K562 (cell line): ENCODE measurements around the gene HEXIM1. TPM values are rescaled to one million over a fixed set of nuclear protein-coding genes. Genes with fewer than 3 reads are reported as not detected.
A peak's percentile ranks its signal among the peaks of the same experiment; 100 is the strongest.

Experiments used
- BACH1 ChIP-seq: fragments of 200-800 bp; sonication (Bioruptor generic); IDR thresholded peaks from 2 replicates; pipeline ENCODE4 v1.6.1; 2016; ENCODE audit warnings: missing genetic modification characterization, missing compliant biosample characterization
- CBX1 ChIP-seq: sonication (generic); IDR thresholded peaks from 2 replicates; pipeline ENCODE4 v1.6.1; 2016; ENCODE audit warnings: antibody characterized with exemption, low read depth, mild to moderate bottlenecking
- CHCHD3 ChIP-seq: fragments of 250-450 bp; sonication (Bioruptor Pico); IDR thresholded peaks from 2 replicates; pipeline ENCODE4 v2.1.2; 2022; ENCODE audit warnings: mild to moderate bottlenecking
- ELF1 ChIP-seq: fragments of 200-800 bp; sonication (Bioruptor generic); IDR thresholded peaks from 2 replicates; pipeline ENCODE4 v1.6.1; 2016; ENCODE audit warnings: missing genetic modification characterization, missing compliant biosample characterization
- MXI1 ChIP-seq: IDR thresholded peaks from 2 replicates; pipeline ENCODE4 v1.6.1; 2011; ENCODE audit warnings: low read depth, mild to moderate bottlenecking, improper control_type of control experiment, low read length
- NELFE ChIP-seq: IDR thresholded peaks from 2 replicates; pipeline ENCODE4 v1.6.1; 2011; ENCODE audit warnings: mild to moderate bottlenecking; ENCODE audit not compliant: insufficient read depth, insufficient read length
- NR3C1 ChIP-seq: sonication (generic); formaldehyde crosslinking; IDR thresholded peaks from 2 replicates; pipeline ENCODE4 v1.8.1; 2022; ENCODE audit warnings: missing genetic modification reagents
- NRF1 ChIP-seq, 2 experiments: fragments of 450-650 bp; IDR thresholded peaks in 1 of 2; conservative IDR thresholded peaks in 1 of 2; 2 replicates each; pipeline ENCODE4 v1.6.1; 2014; ENCODE audit warnings: mild to moderate bottlenecking in 2 of 2
- SMARCB1 ChIP-seq: IDR thresholded peaks from 2 replicates; pipeline ENCODE4 v1.6.1; 2011; ENCODE audit warnings: improper control_type of control experiment, low read depth; ENCODE audit not compliant: insufficient read length
- TRIM25 ChIP-seq: fragments of 450-650 bp; IDR thresholded peaks from 2 replicates; pipeline ENCODE4 v1.7.0; 2016; ENCODE audit warnings: borderline replicate concordance
- U2AF2 ChIP-seq: fragments of 200-400 bp; formaldehyde crosslinking; optimal IDR thresholded peaks from 2 replicates; pipeline ENCODE3; 2017; ENCODE audit warnings: low read depth, mild to moderate bottlenecking, low read length
- ZBTB8A ChIP-seq: fragments of 450-650 bp; IDR thresholded peaks from 2 replicates; pipeline ENCODE4 v1.6.1; 2018; ENCODE audit warnings: mild to moderate bottlenecking, moderate library complexity; ENCODE audit not compliant: partially characterized antibody
- ZC3H4 ChIP-seq: sonication (generic); formaldehyde crosslinking; IDR thresholded peaks from 2 replicates; pipeline ENCODE4 v1.9.0; 2021; ENCODE audit warnings: missing genetic modification reagents, borderline replicate concordance
- ZNF140 ChIP-seq: fragments of 250-450 bp; sonication (Bioruptor Pico); IDR thresholded peaks from 2 replicates; pipeline ENCODE4 v1.8.0; 2021; ENCODE audit warnings: moderate library complexity, mild to moderate bottlenecking, inconsistent platforms
- ZNF146 ChIP-seq: IDR thresholded peaks from one replicate; pipeline ENCODE4 v1.6.1; 2018; ENCODE audit warnings: missing compliant biosample characterization; ENCODE audit not compliant: unreplicated experiment
- ZNF232 ChIP-seq: sonication (generic); formaldehyde crosslinking; IDR thresholded peaks from 2 replicates; pipeline ENCODE4 v1.8.0; 2022; ENCODE audit warnings: mild to moderate bottlenecking, missing genetic modification reagents
- ZNF507 ChIP-seq: conservative IDR thresholded peaks from 2 replicates; pipeline ENCODE4 v1.6.1; 2017; ENCODE audit warnings: missing genetic modification characterization, missing compliant biosample characterization
- polyA plus RNA-seq, 8 experiments: library from polyadenylated mRNA; depleted of rRNA in 4 of 8; stranded (reverse) in 5 of 8; unstranded in 3 of 8; fragments of >200 nt; fragmentation: Nextera tagmentation in 2 of 8; fragmentation: Illumina TruSeq in 1 of 8; extraction: Ambion mirVana in 2 of 8; extraction: Trizol in 1 of 8; gene quantifications; 2 replicates each; pipeline versions ENCODE4 v1.2.1 to v1.2.3, GENCODE V29; 2011 to 2014; ENCODE audit warnings: inconsistent platforms in 1 of 8, missing spikeins in 1 of 8
- total RNA-seq, 7 experiments: library from RNA; depleted of rRNA in 6 of 7; stranded (reverse); fragments of >200 nt in 6 of 7; fragmentation: Illumina TruSeq in 2 of 7; extraction: Trizol in 2 of 7; gene quantifications; 2 replicates each; pipeline versions ENCODE4 v1.2.1 to v1.2.3, GENCODE V29; 2011 to 2021; ENCODE audit warnings: low replicate concordance in 1 of 7
- TF ChIP-seq, protein P1 (sequence below): fragments of 250-450 bp; sonication (Bioruptor Pico); IDR thresholded peaks from 2 replicates; pipeline ENCODE4 v1.5.0; 2021; ENCODE audit warnings: mild to moderate bottlenecking, moderate library complexity
- TF ChIP-seq, protein P2 (sequence below): fragments of 250-450 bp; sonication (Bioruptor Pico); IDR thresholded peaks from 2 replicates; pipeline ENCODE4 v1.4.0; 2020; ENCODE audit warnings: mild to moderate bottlenecking, moderate library complexity, borderline replicate concordance

HEXIM1 gene
- total and polyA plus RNA-seq, 9 of the 15 experiments (the other 6 are each of a cell fraction or from before 2014, with no cell fraction given) = 1.4 to 28.3 (median 9.1) TPM

- TF ChIP-seq, protein P1, sequence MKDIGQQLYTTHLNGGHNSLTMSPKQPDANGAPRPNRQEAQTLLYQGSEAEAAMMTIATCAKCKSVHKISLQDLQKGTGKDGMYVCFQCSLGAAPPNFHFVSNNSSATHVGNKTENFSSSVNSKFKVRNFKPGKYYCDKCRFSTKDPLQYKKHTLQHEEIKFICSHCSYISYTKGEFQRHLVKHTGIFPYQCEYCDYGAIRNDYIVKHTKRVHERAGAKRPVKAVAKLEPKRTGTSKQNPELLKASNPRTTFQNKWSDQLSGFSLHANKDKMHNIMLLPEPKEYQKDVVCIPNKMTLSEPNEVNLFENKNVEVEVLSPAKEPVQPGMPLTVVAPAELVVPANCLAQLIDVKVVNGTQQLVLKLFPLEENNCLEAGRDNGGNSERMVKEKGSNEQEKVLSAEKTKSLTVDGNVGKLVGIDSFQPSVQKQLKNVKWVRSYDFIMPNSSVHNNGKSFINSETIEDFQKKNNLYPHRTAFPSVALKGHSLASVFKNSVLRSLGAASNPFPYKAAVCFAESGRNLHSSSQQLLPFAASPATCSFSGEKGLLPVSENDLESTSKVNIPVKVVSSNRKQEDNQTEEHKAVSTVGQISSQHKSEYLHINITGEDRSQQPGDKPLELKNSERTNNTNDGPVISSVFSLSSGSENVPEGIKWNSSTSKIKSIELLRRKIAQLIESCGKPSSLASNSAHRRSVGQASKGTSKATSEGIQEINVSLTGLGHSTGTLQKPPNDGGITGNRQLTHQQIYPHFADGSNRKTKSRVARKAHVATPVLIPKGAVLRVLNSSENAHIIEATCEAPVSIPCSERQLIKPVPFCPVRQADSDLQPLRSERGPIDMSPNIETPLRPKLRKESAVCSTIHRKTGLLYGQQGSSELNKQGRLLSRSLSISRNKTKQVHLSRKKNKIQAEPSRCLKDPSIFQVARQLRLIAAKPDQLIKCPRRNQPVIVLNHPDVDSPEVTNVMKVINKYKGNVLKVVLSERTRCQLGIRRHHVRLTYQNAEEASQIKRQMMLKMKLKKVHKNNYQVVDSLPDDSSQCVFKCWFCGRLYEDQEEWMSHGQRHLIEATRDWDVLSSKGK = no peak
- TF ChIP-seq CBX1 = no peak; the same call in 1 of the 2 replicates
- no peak for TF ChIP-seq MXI1
- TF ChIP-seq ZNF140 = no peak
- TF ChIP-seq ZNF507 = no peak
- TF ChIP-seq, protein P2, sequence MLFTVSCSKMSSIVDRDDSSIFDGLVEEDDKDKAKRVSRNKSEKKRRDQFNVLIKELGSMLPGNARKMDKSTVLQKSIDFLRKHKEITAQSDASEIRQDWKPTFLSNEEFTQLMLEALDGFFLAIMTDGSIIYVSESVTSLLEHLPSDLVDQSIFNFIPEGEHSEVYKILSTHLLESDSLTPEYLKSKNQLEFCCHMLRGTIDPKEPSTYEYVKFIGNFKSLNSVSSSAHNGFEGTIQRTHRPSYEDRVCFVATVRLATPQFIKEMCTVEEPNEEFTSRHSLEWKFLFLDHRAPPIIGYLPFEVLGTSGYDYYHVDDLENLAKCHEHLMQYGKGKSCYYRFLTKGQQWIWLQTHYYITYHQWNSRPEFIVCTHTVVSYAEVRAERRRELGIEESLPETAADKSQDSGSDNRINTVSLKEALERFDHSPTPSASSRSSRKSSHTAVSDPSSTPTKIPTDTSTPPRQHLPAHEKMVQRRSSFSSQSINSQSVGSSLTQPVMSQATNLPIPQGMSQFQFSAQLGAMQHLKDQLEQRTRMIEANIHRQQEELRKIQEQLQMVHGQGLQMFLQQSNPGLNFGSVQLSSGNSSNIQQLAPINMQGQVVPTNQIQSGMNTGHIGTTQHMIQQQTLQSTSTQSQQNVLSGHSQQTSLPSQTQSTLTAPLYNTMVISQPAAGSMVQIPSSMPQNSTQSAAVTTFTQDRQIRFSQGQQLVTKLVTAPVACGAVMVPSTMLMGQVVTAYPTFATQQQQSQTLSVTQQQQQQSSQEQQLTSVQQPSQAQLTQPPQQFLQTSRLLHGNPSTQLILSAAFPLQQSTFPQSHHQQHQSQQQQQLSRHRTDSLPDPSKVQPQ (CRISPR knock-in tag) = no peak
- TF ChIP-seq U2AF2 = no peak
- no peak for TF ChIP-seq ZNF232 (CRISPR knock-in tag)
- no peak for TF ChIP-seq SMARCB1
- TF ChIP-seq ZBTB8A = no peak
- no peak for TF ChIP-seq ZNF146
- peak; percentile 97 to 98 for TF ChIP-seq NRF1 (conservative IDR thresholded peaks at IDR 0.05 in 1 of 2, IDR thresholded peaks at IDR 0.05 in 1 of 2)
- no peak; the same call in 1 of the 2 replicates for TF ChIP-seq BACH1 (tag)
- TF ChIP-seq ELF1 (tag) = peak; percentile 70
- no peak for TF ChIP-seq ZC3H4 (CRISPR knock-in tag)
- TF ChIP-seq CHCHD3 (CRISPR knock-in tag) = no peak; the same call in 1 of the 2 replicates
- TF ChIP-seq NELFE = no peak
- TF ChIP-seq TRIM25 = no peak
- no peak for TF ChIP-seq NR3C1
Observed at GRCh38 chr17:45161288-45162024, 13.2 kb downstream of the HEXIM1 start, which contains the start of gene HEXIM2 (continued).
